Hepatocyte (in vitro differentiated cells): ENCODE data around the gene SLC1A4. TPM values are rescaled to one million over a fixed set of nuclear protein-coding genes. Genes with fewer than 3 reads are reported as not detected.

Experiments used
- DNase-seq: peaks from one replicate; pipeline ENCODE4 v3.0.0-alpha.2; 2016; ENCODE audit warnings: low spot score
- H2AFZ ChIP-seq: fragments of 200-600 bp; sonication (generic); 2 replicates; pipeline ENCODE4 v1.6.0; 2016; ENCODE audit warnings: antibody characterized with exemption, mild to moderate bottlenecking
- H3K27ac ChIP-seq: fragments of 200-600 bp; sonication (generic); 2 replicates; pipeline ENCODE4 v1.5.1; 2016; ENCODE audit warnings: mild to moderate bottlenecking
- H3K27me3 ChIP-seq: fragments of 200-600 bp; sonication (generic); 2 replicates; pipeline ENCODE4 v1.6.1; 2016
- H3K36me3 ChIP-seq: fragments of 200-600 bp; sonication (generic); replicated peaks from 2 replicates; pipeline ENCODE4 v1.5.1; 2016; ENCODE audit warnings: low read depth; ENCODE audit not compliant: insufficient read depth
- H3K4me1 ChIP-seq: fragments of 200-600 bp; sonication (generic); 2 replicates; pipeline ENCODE4 v1.5.1; 2016; ENCODE audit warnings: mild to moderate bottlenecking, moderate library complexity; ENCODE audit not compliant: insufficient read depth
- H3K4me2 ChIP-seq: fragments of 200-600 bp; sonication (generic); 2 replicates; pipeline ENCODE4 v1.6.0; 2016
- H3K4me3 ChIP-seq: fragments of 200-600 bp; sonication (generic); 2 replicates; pipeline ENCODE4 v1.5.1; 2016; ENCODE audit warnings: mild to moderate bottlenecking
- H3K79me2 ChIP-seq: fragments of 200-600 bp; sonication (generic); 2 replicates; pipeline ENCODE4 v1.6.0; 2017; ENCODE audit warnings: mild to moderate bottlenecking
- H3K9me2 ChIP-seq: fragments of 200-600 bp; sonication (generic); replicated peaks from 2 replicates; pipeline ENCODE4 v1.6.0; 2017; ENCODE audit warnings: mild to moderate bottlenecking; ENCODE audit not compliant: insufficient read depth
- H3K9me3 ChIP-seq: fragments of 200-600 bp; sonication (generic); 2 replicates; pipeline ENCODE4 v1.5.1; 2016; ENCODE audit warnings: low read depth, mild to moderate bottlenecking
- H4K20me1 ChIP-seq: fragments of 200-600 bp; sonication (generic); 2 replicates; pipeline ENCODE4 v1.6.0; 2016; ENCODE audit warnings: mild to moderate bottlenecking; ENCODE audit not compliant: insufficient read depth, poor library complexity, severe bottlenecking
- CTCF ChIP-seq: fragments of 200-600 bp; sonication (generic); IDR thresholded peaks from 2 replicates; pipeline ENCODE4 v1.5.1; 2016; ENCODE audit warnings: antibody characterized with exemption, mild to moderate bottlenecking; ENCODE audit not compliant: poor library complexity
- EZH2 ChIP-seq: fragments of 200-600 bp; sonication (generic); IDR thresholded peaks from 2 replicates; pipeline ENCODE4 v1.6.1; 2016; ENCODE audit warnings: antibody characterized with exemption, mild to moderate bottlenecking, borderline replicate concordance
- EZH2phosphoT487 ChIP-seq: fragments of 200-600 bp; sonication (generic); IDR thresholded peaks from one replicate; pipeline ENCODE4 v1.6.1; 2018; ENCODE audit warnings: antibody characterized with exemption, mild to moderate bottlenecking, low read depth, moderate library complexity; ENCODE audit not compliant: unreplicated experiment, severe bottlenecking
- WGBS: methylation state at CpG from one replicate; pipeline ENCODE4 v1.1.6; 2016; ENCODE audit warnings: low lambda C conversion rate; ENCODE audit errors: missing lambda C conversion rate; 5-methylcytosine and 5-hydroxymethylcytosine counted together
- polyA plus RNA-seq: library from polyadenylated mRNA; unstranded; fragments of >200 nt; fragmentation: Nextera tagmentation; extraction: Ambion mirVana; gene quantifications from 2 replicates; pipeline ENCODE4 v1.2.1, GENCODE V29; 2016
- total RNA-seq: library from RNA; depleted of rRNA; stranded (reverse); fragments of >200 nt; gene quantifications from 2 replicates; pipeline ENCODE4 v1.2.3, GENCODE V29; 2014

Gene SLC1A4
- total and polyA plus RNA-seq, 2 experiments from 2014 or later, result 14.2 to 17.8 TPM

- H3K4me1 ChIP-seq, result no peaks in the 10 kb centered on the region
- DNase-seq, result peak; percentile 62
- peak overlapping the region; percentile 70 for H3K27ac ChIP-seq
- H2AFZ ChIP-seq, result no peak overlapping the region
- H4K20me1 ChIP-seq, result no peaks in the 10 kb centered on the region
- H3K9me3 ChIP-seq, result no peaks in the 10 kb centered on the region
- H3K27me3 ChIP-seq, result no peaks in the 10 kb centered on the region
- no peaks in the 10 kb centered on the region for H3K79me2 ChIP-seq
- TF ChIP-seq EZH2phosphoT487, result no peak
- no peak for TF ChIP-seq EZH2
- no peak for TF ChIP-seq CTCF
- 62% methylated on average over 7 of the region's 7 CpGs for WGBS
- no peak overlapping the region for H3K4me2 ChIP-seq
- no peak overlapping the region for H3K4me3 ChIP-seq
- no peaks in the 10 kb centered on the region for H3K36me3 ChIP-seq
- H3K9me2 ChIP-seq, result no peaks in the 10 kb centered on the region
These were observed 55.0 kb downstream of the SLC1A4 start for GRCh38 chr2:65044097-65044735.

GRCh38 chr2:65045651-65046050 lies 56.5 kb downstream of the SLC1A4 start:
- DNase-seq, result no peak
- H3K4me2 ChIP-seq, result no peak overlapping the region

GRCh38 chr2:65046633-65047407 lies 57.6 kb downstream of the SLC1A4 start:
- no peak for DNase-seq
- Histone ChIP-seq H3K9me3 (no peaks in the 10 kb centered on the region), H3K4me1 (no peaks in the 10 kb centered on the region), H3K9me2 (no peaks in the 10 kb centered on the region), H3K79me2 (no peaks in the 10 kb centered on the region), H3K4me3 (no peak overlapping the region), H3K36me3 (no peaks in the 10 kb centered on the region), H3K27me3 (no peaks in the 10 kb centered on the region), H4K20me1 (no peaks in the 10 kb centered on the region), H2AFZ (no peak overlapping the region), H3K27ac (no peak overlapping the region), H3K4me2 (no peak overlapping the region)
- TF ChIP-seq EZH2phosphoT487 (no peak), CTCF (no peak), EZH2 (no peak)
- 88% methylated on average over 11 of the region's 11 CpGs for WGBS

More at GRCh38 chr2:65045651-65046050, 56.5 kb downstream of the SLC1A4 start:
- Histone ChIP-seq H3K9me2 (no peaks in the 10 kb centered on the region), H3K36me3 (no peaks in the 10 kb centered on the region), H3K79me2 (no peaks in the 10 kb centered on the region), H3K4me3 (no peak overlapping the region), H2AFZ (no peak overlapping the region), H3K27me3 (no peaks in the 10 kb centered on the region), H3K27ac (no peak overlapping the region), H3K4me1 (no peaks in the 10 kb centered on the region), H4K20me1 (no peaks in the 10 kb centered on the region), H3K9me3 (no peaks in the 10 kb centered on the region)
- no peak for TF ChIP-seq CTCF
- WGBS, result 52% methylated on average over 10 of the region's 10 CpGs
